K562 (cell line): ENCODE data around the gene LRCH1. TPM values are rescaled to one million over a fixed set of nuclear protein-coding genes. Genes with fewer than 3 reads are reported as not detected.

Experiments used
- ATAC-seq: fragments of 200-7000 bp; cut with Tn5 transposase; 3 replicates; pipeline ENCODE4 v1.9.1; 2020; ENCODE audit warnings: moderate library complexity
- BruUV-seq: library from RNA; stranded (reverse); fragments of 400-500 nt; replicated peaks from 2 replicates; lab custom pipeline; 2021; lab: Mats Ljungman, UMichigan
- CTCF ChIA-PET: fragments of 300-600 bp; formaldehyde crosslinking; extraction: SDS; loops from one replicate; lab custom pipeline; 2021; ENCODE audit warnings: low intra/inter-chr PET ratio; lab: Yijun Ruan, JAX
- POLR2A ChIA-PET: fragments of 300-600, 350-650 bp; sonication (Branson Sonifier 250); formaldehyde crosslinking; extraction: SDS; loops from one replicate; lab custom pipeline; 2021; ENCODE audit warnings: antibody characterized with exemption, inconsistent platforms; lab: Yijun Ruan, JAX
- DNase-seq, 4 experiments: peaks; one replicate each; pipeline versions ENCODE4 v3.0.0 to v3.0.0-alpha.2; 2011 to 2018; ENCODE audit warnings: low spot score in 3 of 4, mixed read lengths in 3 of 4; ENCODE audit errors: extremely low read depth in 1 of 4
- FAIRE-seq: peaks from 2 replicates; lab custom pipeline; 2011; peaks lifted over from hg19 to GRCh38; lab: Jason Lieb, UNC
- H2AFZ ChIP-seq: 2 replicates; pipeline ENCODE4 v1.6.0; 2011; ENCODE audit warnings: low read depth, low read length, control low read depth, inconsistent platforms
- H3K27ac ChIP-seq: fragments of 200-600 bp; 3 replicates; pipeline ENCODE4 v1.8.0; 2011; ENCODE audit warnings: low read depth, mild to moderate bottlenecking, control low read depth, inconsistent platforms, low read length, moderate library complexity, mixed read lengths; ENCODE audit errors: extremely low read depth
- H3K27me3 ChIP-seq, 2 experiments: fragments of 300-600 bp in 1 of 2; 2 replicates in 1 of 2; 3 replicates in 1 of 2; pipeline versions ENCODE4 v1.6.0 to v1.8.0; 2011; ENCODE audit warnings: inconsistent platforms in 2 of 2, low read length in 2 of 2, mild to moderate bottlenecking in 1 of 2, mixed read lengths in 1 of 2, moderate library complexity in 1 of 2; ENCODE audit not compliant: control insufficient read depth in 2 of 2, insufficient read depth in 2 of 2
- H3K36me3 ChIP-seq: fragments of 300-600 bp; 3 replicates; pipeline ENCODE4 v1.8.0; 2011; ENCODE audit warnings: mild to moderate bottlenecking, low read length, inconsistent platforms; ENCODE audit not compliant: control insufficient read depth, insufficient read depth
- H3K4me1 ChIP-seq, 2 experiments: fragments of 200-600 bp in 1 of 2; replicated peaks in 1 of 2; 2 replicates in 1 of 2; 3 replicates in 1 of 2; pipeline versions ENCODE4 v1.5.1 to v1.8.0; 2011; ENCODE audit warnings: inconsistent platforms in 2 of 2, low read length in 2 of 2, mild to moderate bottlenecking in 1 of 2, mixed read lengths in 1 of 2, moderate library complexity in 1 of 2; ENCODE audit not compliant: control insufficient read depth in 2 of 2, insufficient read depth in 2 of 2
- H3K4me2 ChIP-seq: 2 replicates; pipeline ENCODE4 v1.6.1; 2011; ENCODE audit warnings: low read length, control low read depth, inconsistent platforms, mixed read lengths; ENCODE audit not compliant: insufficient read depth
- H3K4me3 ChIP-seq: fragments of 200-600 bp; sonication (generic), shearing (Covaris generic); 2 replicates; pipeline ENCODE4 v1.5.1; 2016; ENCODE audit warnings: control low read depth, inconsistent platforms
- H3K79me2 ChIP-seq: fragments of 200-600 bp; 3 replicates; pipeline ENCODE4 v1.8.0; 2011; ENCODE audit warnings: low read length, inconsistent platforms; ENCODE audit not compliant: control insufficient read depth, insufficient read depth
- H3K9ac ChIP-seq, 2 experiments: 2 replicates each; pipeline versions ENCODE4 v1.6.0 to v1.6.1; 2011; ENCODE audit warnings: low read depth in 2 of 2, low read length in 2 of 2, control low read depth in 1 of 2, inconsistent platforms in 1 of 2, mild to moderate bottlenecking in 1 of 2, mixed read lengths in 1 of 2; ENCODE audit not compliant: insufficient read depth in 1 of 2
- H3K9me1 ChIP-seq: one replicate; pipeline ENCODE4 v1.6.0; 2011; ENCODE audit warnings: inconsistent platforms, mild to moderate bottlenecking, low read length, moderate library complexity; ENCODE audit not compliant: control insufficient read depth, insufficient read depth
- H3K9me3 ChIP-seq: replicated peaks from 2 replicates; pipeline ENCODE4 v1.5.1; 2011; ENCODE audit warnings: low read depth, low read length, inconsistent platforms; ENCODE audit not compliant: control insufficient read depth, insufficient read depth
- H4K20me1 ChIP-seq: replicated peaks from 2 replicates; pipeline ENCODE4 v1.6.1; 2011; ENCODE audit warnings: low read length, inconsistent platforms, mixed read lengths; ENCODE audit not compliant: control insufficient read depth, insufficient read depth
- HDAC1 ChIP-seq, 2 experiments: fragments of 450-650 bp; IDR thresholded peaks; 2 replicates each; pipeline ENCODE4 v1.6.1; 2016 to 2017; ENCODE audit warnings: inconsistent platforms in 1 of 2, mild to moderate bottlenecking in 1 of 2, moderate library complexity in 1 of 2
- KDM2B ChIP-seq: fragments of 250-450 bp; sonication (Bioruptor Pico); IDR thresholded peaks from 2 replicates; pipeline ENCODE4 v1.8.0; 2021; ENCODE audit warnings: mild to moderate bottlenecking, moderate library complexity
- MAFF ChIP-seq: IDR thresholded peaks from 2 replicates; pipeline ENCODE4 v1.6.1; 2012; ENCODE audit warnings: low read length, improper control_type of control experiment
- PRPF4 ChIP-seq: fragments of 200-400 bp; formaldehyde crosslinking; IDR thresholded peaks from one replicate; pipeline ENCODE4 v1.6.1; 2017; ENCODE audit warnings: low read length, low read depth, mild to moderate bottlenecking; ENCODE audit not compliant: insufficient read depth, poor library complexity, severe bottlenecking
- SETDB1 ChIP-seq: IDR thresholded peaks from one replicate; pipeline ENCODE4 v1.6.1; 2012; ENCODE audit warnings: low read length, control low read depth, inconsistent platforms
- SP2 ChIP-seq: IDR thresholded peaks from 2 replicates; pipeline ENCODE4 v1.6.1; 2011; ENCODE audit warnings: mild to moderate bottlenecking, low read depth, low read length, moderate library complexity; ENCODE audit not compliant: poor library complexity, severe bottlenecking; ENCODE audit errors: extremely low read depth
- TAL1 ChIP-seq: fragments of 450-650 bp; IDR thresholded peaks from 2 replicates; pipeline ENCODE4 v1.6.1; 2016; ENCODE audit warnings: mild to moderate bottlenecking
- ZNF445 ChIP-seq: fragments of 250-450 bp; sonication (Bioruptor Pico); IDR thresholded peaks from 2 replicates; pipeline ENCODE4 v1.4.0; 2020; ENCODE audit warnings: low read depth, mild to moderate bottlenecking, moderate library complexity
- ZNF766 ChIP-seq: fragments of 200-800 bp; sonication (Bioruptor generic); conservative IDR thresholded peaks from 2 replicates; pipeline ENCODE4 v1.6.1; 2016; ENCODE audit warnings: missing genetic modification characterization, missing compliant biosample characterization
- WGBS: fragments of 100-300 bp; shearing (Covaris generic); methylation state at CpG from one replicate; pipeline ENCODE4 v1.1.6; 2016; ENCODE audit warnings: low coverage, mixed read lengths; ENCODE audit not compliant: insufficient coverage; ENCODE audit errors: missing lambda C conversion rate; 5-methylcytosine and 5-hydroxymethylcytosine counted together
- in situ Hi-C: fragments of 300-500 bp; cut with MboI; formaldehyde crosslinking; loops from 4 replicates; pipeline ENCODE4 v1.15.0; 2018; ENCODE audit warnings: inconsistent platforms, mixed read lengths
- intact Hi-C: fragments of 100-400 bp; cut with micrococcal nuclease; formaldehyde crosslinking; loops from 2 replicates; pipeline ENCODE4 v1.14.2; 2022
- polyA plus RNA-seq, 8 experiments: library from polyadenylated mRNA; depleted of rRNA in 4 of 8; stranded (reverse) in 5 of 8; unstranded in 3 of 8; fragments of >200 nt; fragmentation: Nextera tagmentation in 2 of 8; fragmentation: Illumina TruSeq in 1 of 8; extraction: Ambion mirVana in 2 of 8; extraction: Trizol in 1 of 8; gene quantifications; 2 replicates each; pipeline versions ENCODE4 v1.2.1 to v1.2.3, GENCODE V29; 2011 to 2014; ENCODE audit warnings: inconsistent platforms in 1 of 8, missing spikeins in 1 of 8
- total RNA-seq, 7 experiments: library from RNA; depleted of rRNA in 6 of 7; stranded (reverse); fragments of >200 nt in 6 of 7; fragmentation: Illumina TruSeq in 2 of 7; extraction: Trizol in 2 of 7; gene quantifications; 2 replicates each; pipeline versions ENCODE4 v1.2.1 to v1.2.3, GENCODE V29; 2011 to 2021; ENCODE audit warnings: low replicate concordance in 1 of 7
- TF ChIP-seq, protein P1 (sequence below): fragments of 250-450 bp; sonication (Bioruptor Pico); IDR thresholded peaks from 2 replicates; pipeline ENCODE4 v1.5.0; 2020; ENCODE audit warnings: mild to moderate bottlenecking
- TF ChIP-seq, protein P2 (sequence below), 3 experiments: fragments of 200-800 bp in 1 of 3; sonication (Bioruptor generic) in 1 of 3; sonication (generic) in 1 of 3; formaldehyde crosslinking in 1 of 3; IDR thresholded peaks; 2 replicates each; pipeline versions ENCODE4 v1.6.1 to v1.8.0; 2016 to 2022; ENCODE audit warnings: mild to moderate bottlenecking in 2 of 3, missing compliant biosample characterization in 2 of 3, missing genetic modification characterization in 2 of 3, missing genetic modification reagents in 1 of 3

The LRCH1 gene
- total and polyA plus RNA-seq, 9 of the 15 experiments (the other 6 are each of a cell fraction or from before 2014, with no cell fraction given): 1.1 to 6.8 (median 3.7) TPM

DNA sequence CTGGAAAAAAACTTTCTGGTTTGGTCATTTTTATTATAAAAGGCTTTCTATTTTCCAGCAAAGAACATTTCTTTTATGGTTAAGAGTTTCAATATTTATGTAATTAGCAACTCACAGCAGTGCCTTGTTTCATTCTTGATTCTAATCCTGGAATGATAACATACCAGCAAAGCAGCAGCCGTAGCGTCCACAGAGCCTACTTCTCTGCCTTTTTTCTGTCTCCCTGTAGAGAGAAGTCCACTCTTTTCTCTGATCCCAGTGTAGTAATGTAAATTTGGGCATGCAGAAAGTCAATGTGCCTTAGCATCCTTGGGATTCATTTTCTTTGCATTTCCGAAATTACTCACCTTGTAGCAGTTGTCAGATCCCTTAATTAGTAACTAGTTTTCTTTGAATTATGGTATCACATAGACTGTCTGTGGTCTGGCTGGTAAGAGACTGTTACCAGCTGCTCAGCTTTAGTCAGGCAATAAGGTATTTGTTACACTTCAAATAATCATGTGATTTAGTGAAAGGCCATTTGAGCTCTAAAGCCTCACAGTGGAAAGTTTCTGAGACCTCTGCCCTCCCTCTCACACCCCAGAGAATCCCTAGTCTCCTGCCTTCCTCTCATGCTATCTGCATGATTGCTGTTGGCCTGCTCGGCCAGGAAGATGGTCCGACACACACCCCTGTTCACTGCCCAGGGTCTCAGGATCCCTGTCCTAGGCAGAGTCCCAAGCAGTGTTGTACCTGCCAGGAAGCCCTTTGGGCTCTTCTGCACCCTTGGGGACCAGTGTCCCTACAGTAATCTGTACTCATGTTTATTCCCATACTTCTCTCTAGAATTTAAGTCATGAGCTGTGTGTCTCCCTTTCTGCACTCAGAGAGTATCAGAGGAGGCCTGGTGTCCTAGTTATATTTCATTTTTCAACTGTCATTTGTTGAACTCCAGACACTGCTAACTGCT is 86.3 kb downstream of the LRCH1 start:
- Histone ChIP-seq H2AFZ (no peak overlapping the region), H3K9me1 (no peaks in the 10 kb centered on the region), H3K27ac (no peak overlapping the region), H3K4me3 (no peak overlapping the region), H3K4me2 (no peak overlapping the region), H3K4me1 (peaks cover 0 to 10% of the 10 kb centered on the region in 2 experiments; a peak in 4 of 5 replicates), H4K20me1 (peaks cover 26% of the 10 kb centered on the region), H3K9me3 (no peaks in the 10 kb centered on the region), H3K27me3 (no peaks in the 10 kb centered on the region), H3K79me2 (peaks cover 8% of the 10 kb centered on the region; the same call in 2 of the 3 replicates), H3K36me3 (no peaks in the 10 kb centered on the region), H3K9ac (no peak overlapping the region)
- DNase-seq (no peak), ATAC-seq (no peak), FAIRE-seq (no peak)
- TF ChIP-seq, protein P1, sequence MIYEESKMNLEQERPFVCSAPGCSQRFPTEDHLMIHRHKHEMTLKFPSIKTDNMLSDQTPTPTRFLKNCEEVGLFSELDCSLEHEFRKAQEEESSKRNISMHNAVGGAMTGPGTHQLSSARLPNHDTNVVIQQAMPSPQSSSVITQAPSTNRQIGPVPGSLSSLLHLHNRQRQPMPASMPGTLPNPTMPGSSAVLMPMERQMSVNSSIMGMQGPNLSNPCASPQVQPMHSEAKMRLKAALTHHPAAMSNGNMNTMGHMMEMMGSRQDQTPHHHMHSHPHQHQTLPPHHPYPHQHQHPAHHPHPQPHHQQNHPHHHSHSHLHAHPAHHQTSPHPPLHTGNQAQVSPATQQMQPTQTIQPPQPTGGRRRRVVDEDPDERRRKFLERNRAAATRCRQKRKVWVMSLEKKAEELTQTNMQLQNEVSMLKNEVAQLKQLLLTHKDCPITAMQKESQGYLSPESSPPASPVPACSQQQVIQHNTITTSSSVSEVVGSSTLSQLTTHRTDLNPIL (CRISPR knock-in tag): no peak
- no peak for TF ChIP-seq SETDB1
- TF ChIP-seq MAFF: no peak
- TF ChIP-seq ZNF766 (CRISPR knock-in tag): no peak
- TF ChIP-seq TAL1: no peak
- TF ChIP-seq HDAC1 (IDR thresholded peaks at IDR 0.05): no peak
- no peak for TF ChIP-seq KDM2B
- TF ChIP-seq PRPF4: no peak
- no peak for TF ChIP-seq ZNF445
- TF ChIP-seq, protein P2, sequence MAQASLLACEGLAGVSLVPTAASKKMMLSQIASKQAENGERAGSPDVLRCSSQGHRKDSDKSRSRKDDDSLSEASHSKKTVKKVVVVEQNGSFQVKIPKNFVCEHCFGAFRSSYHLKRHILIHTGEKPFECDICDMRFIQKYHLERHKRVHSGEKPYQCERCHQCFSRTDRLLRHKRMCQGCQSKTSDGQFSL (CRISPR knock-in tag; IDR thresholded peaks at IDR 0.05): no peak
- TF ChIP-seq, protein P2 (tag; IDR thresholded peaks at IDR 0.05): no peak
- TF ChIP-seq SP2: no peak
- WGBS: 35% methylated on average over 5 of the region's 5 CpGs
- BruUV-seq: no TSS peak
- ChIA-PET POLR2A (no interaction called here), CTCF (no interaction called here)
- intact Hi-C loops (no loop called here), in situ Hi-C loops (no loop called here)
